ENCODE data around the gene UNC5C.

Gene UNC5C

GRCh38 chr4:95546866-95547714, 1.7 kb downstream of the UNC5C start:
- H3K9me3 ChIP-seq (ENCODE audit: control insufficient read depth in 2 of 2, low read length in 2 of 2): no peaks in the 10 kb centered on the region
- no peaks in the 10 kb centered on the region for H3K36me3 ChIP-seq (ENCODE audit: control insufficient read depth in 2 of 2, insufficient read depth in 2 of 2, low read length in 2 of 2)
- H3K4me1 ChIP-seq (ENCODE audit: control insufficient read depth in 2 of 2, insufficient read depth in 2 of 2, low read length in 2 of 2): peaks cover 0 to 2% of the 10 kb centered on the region in 2 donors
- peaks cover 4 to 16% of the 10 kb centered on the region in 2 donors for H3K27me3 ChIP-seq (ENCODE audit: control insufficient read depth in 2 of 2, insufficient read depth in 2 of 2, low read length in 2 of 2)
- peak overlapping the region; percentile 61 to 73 for H3K4me3 ChIP-seq (ENCODE audit: low read length in 2 of 2)
- peak overlapping the region in 1 of 2 donors; percentile 2 for H3K9ac ChIP-seq (ENCODE audit: low read depth in 1 of 2, low read length in 2 of 2)
- H3K27ac ChIP-seq (ENCODE audit: low read depth in 2 of 2, low read length in 2 of 2): peak overlapping the region; percentile 11 to 16

- Histone ChIP-seq H3K36me3 (ENCODE audit: control insufficient read depth in 2 of 2, insufficient read depth in 2 of 2, low read length in 2 of 2) (no peaks in the 10 kb centered on the region), H3K4me1 (ENCODE audit: control insufficient read depth in 2 of 2, insufficient read depth in 2 of 2, low read length in 2 of 2) (peaks cover 0 to 2% of the 10 kb centered on the region in 2 donors), H3K9me3 (ENCODE audit: control insufficient read depth in 2 of 2, low read length in 2 of 2) (no peaks in the 10 kb centered on the region), H3K4me3 (ENCODE audit: low read length in 2 of 2) (peak overlapping the region in 1 of 2 donors; percentile 73), H3K27ac (ENCODE audit: low read depth in 2 of 2, low read length in 2 of 2) (no peak overlapping the region), H3K9ac (ENCODE audit: low read depth in 1 of 2, low read length in 2 of 2) (no peak overlapping the region), H3K27me3 (ENCODE audit: control insufficient read depth in 2 of 2, insufficient read depth in 2 of 2, low read length in 2 of 2) (peaks cover 4 to 11% of the 10 kb centered on the region in 2 donors)
Measured at GRCh38 chr4:95546221-95546620, 2.6 kb downstream of the UNC5C start.

GRCh38 chr4:95545546-95545945, 3.2 kb downstream of the UNC5C start:
- Histone ChIP-seq H3K9ac (ENCODE audit: low read depth in 1 of 2, low read length in 2 of 2) (no peak overlapping the region), H3K27me3 (ENCODE audit: control insufficient read depth in 2 of 2, insufficient read depth in 2 of 2, low read length in 2 of 2) (peaks cover 4 to 11% of the 10 kb centered on the region in 2 donors), H3K4me3 (ENCODE audit: low read length in 2 of 2) (peak overlapping the region; percentile 14 to 44), H3K36me3 (ENCODE audit: control insufficient read depth in 2 of 2, insufficient read depth in 2 of 2, low read length in 2 of 2) (no peaks in the 10 kb centered on the region), H3K4me1 (ENCODE audit: control insufficient read depth in 2 of 2, insufficient read depth in 2 of 2, low read length in 2 of 2) (peaks cover 0 to under 1% of the 10 kb centered on the region in 2 donors), H3K9me3 (ENCODE audit: control insufficient read depth in 2 of 2, low read length in 2 of 2) (no peaks in the 10 kb centered on the region), H3K27ac (ENCODE audit: low read depth in 2 of 2, low read length in 2 of 2) (no peak overlapping the region)

GRCh38 chr4:95544113-95545103, 4.4 kb downstream of the UNC5C start:
- peak overlapping the region; percentile 5 to 7 for H3K4me3 ChIP-seq (ENCODE audit: low read length in 2 of 2)
- H3K36me3 ChIP-seq (ENCODE audit: control insufficient read depth in 2 of 2, insufficient read depth in 2 of 2, low read length in 2 of 2): no peaks in the 10 kb centered on the region
- peaks cover 4 to 11% of the 10 kb centered on the region in 2 donors for H3K27me3 ChIP-seq (ENCODE audit: control insufficient read depth in 2 of 2, insufficient read depth in 2 of 2, low read length in 2 of 2)
- no peaks in the 10 kb centered on the region for H3K4me1 ChIP-seq (ENCODE audit: control insufficient read depth in 2 of 2, insufficient read depth in 2 of 2, low read length in 2 of 2)
- no peak overlapping the region for H3K27ac ChIP-seq (ENCODE audit: low read depth in 2 of 2, low read length in 2 of 2)
- H3K9me3 ChIP-seq (ENCODE audit: control insufficient read depth in 2 of 2, low read length in 2 of 2): no peaks in the 10 kb centered on the region
- H3K9ac ChIP-seq (ENCODE audit: low read depth in 1 of 2, low read length in 2 of 2): no peak overlapping the region

- Histone ChIP-seq H3K4me3 (ENCODE audit: low read length in 2 of 2) (no peak overlapping the region), H3K9ac (ENCODE audit: low read depth in 1 of 2, low read length in 2 of 2) (no peak overlapping the region), H3K27me3 (ENCODE audit: control insufficient read depth in 2 of 2, insufficient read depth in 2 of 2, low read length in 2 of 2) (no peaks in the 10 kb centered on the region), H3K27ac (ENCODE audit: low read depth in 2 of 2, low read length in 2 of 2) (peak overlapping the region in 1 of 2 donors; percentile 22), H3K9me3 (ENCODE audit: control insufficient read depth in 2 of 2, low read length in 2 of 2) (no peaks in the 10 kb centered on the region), H3K4me1 (ENCODE audit: control insufficient read depth in 2 of 2, insufficient read depth in 2 of 2, low read length in 2 of 2) (no peaks in the 10 kb centered on the region), H3K36me3 (ENCODE audit: control insufficient read depth in 2 of 2, insufficient read depth in 2 of 2, low read length in 2 of 2) (no peaks in the 10 kb centered on the region)
Measured at GRCh38 chr4:95541889-95542607, 6.7 kb downstream of the UNC5C start.

- Histone ChIP-seq H3K4me3 (ENCODE audit: low read length in 2 of 2) (no peak overlapping the region), H3K4me1 (ENCODE audit: control insufficient read depth in 2 of 2, insufficient read depth in 2 of 2, low read length in 2 of 2) (no peaks in the 10 kb centered on the region), H3K27me3 (ENCODE audit: control insufficient read depth in 2 of 2, insufficient read depth in 2 of 2, low read length in 2 of 2) (no peaks in the 10 kb centered on the region), H3K27ac (ENCODE audit: low read depth in 2 of 2, low read length in 2 of 2) (no peak overlapping the region), H3K36me3 (ENCODE audit: control insufficient read depth in 2 of 2, insufficient read depth in 2 of 2, low read length in 2 of 2) (no peaks in the 10 kb centered on the region), H3K9me3 (ENCODE audit: control insufficient read depth in 2 of 2, low read length in 2 of 2) (no peaks in the 10 kb centered on the region), H3K9ac (ENCODE audit: low read depth in 1 of 2, low read length in 2 of 2) (no peak overlapping the region)
Measured at GRCh38 chr4:95541094-95541493, 7.7 kb downstream of the UNC5C start.

GRCh38 chr4:95540227-95540626, 8.5 kb downstream of the UNC5C start:
- Histone ChIP-seq H3K27me3 (ENCODE audit: control insufficient read depth in 2 of 2, insufficient read depth in 2 of 2, low read length in 2 of 2) (no peaks in the 10 kb centered on the region), H3K4me1 (ENCODE audit: control insufficient read depth in 2 of 2, insufficient read depth in 2 of 2, low read length in 2 of 2) (no peaks in the 10 kb centered on the region), H3K4me3 (ENCODE audit: low read length in 2 of 2) (no peak overlapping the region), H3K9me3 (ENCODE audit: control insufficient read depth in 2 of 2, low read length in 2 of 2) (no peaks in the 10 kb centered on the region), H3K9ac (ENCODE audit: low read depth in 1 of 2, low read length in 2 of 2) (no peak overlapping the region), H3K27ac (ENCODE audit: low read depth in 2 of 2, low read length in 2 of 2) (no peak overlapping the region), H3K36me3 (ENCODE audit: control insufficient read depth in 2 of 2, insufficient read depth in 2 of 2, low read length in 2 of 2) (no peaks in the 10 kb centered on the region)

- no peak overlapping the region for H3K27ac ChIP-seq (ENCODE audit: low read depth in 2 of 2, low read length in 2 of 2)
- H3K9me3 ChIP-seq (ENCODE audit: control insufficient read depth in 2 of 2, low read length in 2 of 2): no peaks in the 10 kb centered on the region
- H3K36me3 ChIP-seq (ENCODE audit: control insufficient read depth in 2 of 2, insufficient read depth in 2 of 2, low read length in 2 of 2): no peaks in the 10 kb centered on the region
- H3K9ac ChIP-seq (ENCODE audit: low read depth in 1 of 2, low read length in 2 of 2): no peak overlapping the region
- no peaks in the 10 kb centered on the region for H3K27me3 ChIP-seq (ENCODE audit: control insufficient read depth in 2 of 2, insufficient read depth in 2 of 2, low read length in 2 of 2)
- H3K4me3 ChIP-seq (ENCODE audit: low read length in 2 of 2): no peak overlapping the region
- H3K4me1 ChIP-seq (ENCODE audit: control insufficient read depth in 2 of 2, insufficient read depth in 2 of 2, low read length in 2 of 2): no peaks in the 10 kb centered on the region
Measured at GRCh38 chr4:95539106-95539505, 9.7 kb downstream of the UNC5C start.

GRCh38 chr4:95537863-95538488, 10.8 kb downstream of the UNC5C start:
- Histone ChIP-seq H3K27ac (ENCODE audit: low read depth in 2 of 2, low read length in 2 of 2) (no peak overlapping the region), H3K4me3 (ENCODE audit: low read length in 2 of 2) (no peak overlapping the region), H3K9ac (ENCODE audit: low read depth in 1 of 2, low read length in 2 of 2) (no peak overlapping the region)

More at GRCh38 chr4:95537863-95538488, 10.8 kb downstream of the UNC5C start:
- Histone ChIP-seq H3K27me3 (ENCODE audit: control insufficient read depth in 2 of 2, insufficient read depth in 2 of 2, low read length in 2 of 2) (no peaks in the 10 kb centered on the region), H3K36me3 (ENCODE audit: control insufficient read depth in 2 of 2, insufficient read depth in 2 of 2, low read length in 2 of 2) (no peaks in the 10 kb centered on the region), H3K4me1 (ENCODE audit: control insufficient read depth in 2 of 2, insufficient read depth in 2 of 2, low read length in 2 of 2) (no peaks in the 10 kb centered on the region), H3K9me3 (ENCODE audit: control insufficient read depth in 2 of 2, low read length in 2 of 2) (no peaks in the 10 kb centered on the region)

Data from mucosa of rectum (tissue), 2 donors.